Astrocyte (in vitro differentiated cells and primary cell): ENCODE results near the gene TBC1D14. TPM values are rescaled to one million over a fixed set of nuclear protein-coding genes. Genes with fewer than 3 reads are reported as not detected.

ENCODE experiments used
- DNase-seq: peaks from one replicate; pipeline ENCODE4 v3.0.0-alpha.2; 2010; ENCODE audit warnings: low read depth
- FAIRE-seq: peaks from 2 replicates; lab custom pipeline; 2011; peaks lifted over from hg19 to GRCh38; lab: Jason Lieb, UNC
- H2AFZ ChIP-seq: 2 replicates; pipeline ENCODE4 v1.6.0; 2012; ENCODE audit warnings: low read depth, low read length, inconsistent platforms
- H3K27ac ChIP-seq: 2 replicates; pipeline ENCODE4 v1.5.1; 2011; ENCODE audit warnings: low read depth, low read length, inconsistent platforms
- H3K27me3 ChIP-seq: 2 replicates; pipeline ENCODE4 v1.6.0; 2011; ENCODE audit warnings: low read length, inconsistent platforms; ENCODE audit not compliant: insufficient read depth
- H3K36me3 ChIP-seq: 2 replicates; pipeline ENCODE4 v1.5.1; 2011; ENCODE audit warnings: low read length, inconsistent platforms; ENCODE audit not compliant: insufficient read depth
- H3K4me1 ChIP-seq: 2 replicates; pipeline ENCODE4 v1.5.1; 2011; ENCODE audit warnings: low read length, inconsistent platforms; ENCODE audit not compliant: insufficient read depth
- H3K4me2 ChIP-seq: 2 replicates; pipeline ENCODE4 v1.6.0; 2012; ENCODE audit warnings: low read length, inconsistent platforms
- H3K4me3 ChIP-seq: 2 replicates; pipeline ENCODE4 v1.5.1; 2011; ENCODE audit warnings: low read depth, mild to moderate bottlenecking, low read length, inconsistent platforms; ENCODE audit not compliant: insufficient read depth
- H3K79me2 ChIP-seq: 2 replicates; pipeline ENCODE4 v1.6.0; 2012; ENCODE audit warnings: mild to moderate bottlenecking, low read length, inconsistent platforms; ENCODE audit not compliant: insufficient read depth
- H3K9ac ChIP-seq: 2 replicates; pipeline ENCODE4 v1.6.0; 2012; ENCODE audit warnings: mild to moderate bottlenecking, low read length, inconsistent platforms
- H3K9me3 ChIP-seq: 2 replicates; pipeline ENCODE4 v1.5.1; 2012; ENCODE audit warnings: low read depth, mild to moderate bottlenecking, low read length, inconsistent platforms; ENCODE audit not compliant: insufficient read depth
- H4K20me1 ChIP-seq: 2 replicates; pipeline ENCODE4 v1.6.0; 2012; ENCODE audit warnings: low read length, inconsistent platforms; ENCODE audit not compliant: insufficient read depth
- H3K27ac Mint-ChIP-seq: one replicate; pipeline ENCODE4 v1.8.0; 2021; ENCODE audit warnings: mild to moderate bottlenecking, mixed read lengths; ENCODE audit not compliant: unreplicated experiment
- H3K27me3 Mint-ChIP-seq: one replicate; pipeline ENCODE4 v1.8.0; 2021; ENCODE audit warnings: low read depth, mixed read lengths; ENCODE audit not compliant: unreplicated experiment
- H3K36me3 Mint-ChIP-seq: one replicate; pipeline ENCODE4 v1.8.0; 2021; ENCODE audit warnings: low read depth, mixed read lengths; ENCODE audit not compliant: unreplicated experiment
- H3K4me1 Mint-ChIP-seq: one replicate; pipeline ENCODE4 v1.8.0; 2021; ENCODE audit warnings: low read depth, mixed read lengths; ENCODE audit not compliant: unreplicated experiment
- H3K4me3 Mint-ChIP-seq: one replicate; pipeline ENCODE4 v1.8.0; 2021; ENCODE audit warnings: mild to moderate bottlenecking, moderate library complexity, mixed read lengths; ENCODE audit not compliant: unreplicated experiment
- H3K9me3 Mint-ChIP-seq: one replicate; pipeline ENCODE4 v1.8.0; 2021; ENCODE audit warnings: mild to moderate bottlenecking, mixed read lengths; ENCODE audit not compliant: unreplicated experiment
- EZH2 ChIP-seq: IDR thresholded peaks from 2 replicates; pipeline ENCODE4 v1.6.1; 2012; ENCODE audit warnings: mild to moderate bottlenecking, low read length, inconsistent platforms; ENCODE audit not compliant: insufficient read depth
- total RNA-seq: library from RNA; stranded (reverse); gene quantifications from 2 replicates; pipeline ENCODE4 v1.2.1, GENCODE V29; 2021
- TF ChIP-seq, protein P1 (sequence below): IDR thresholded peaks from 2 replicates; pipeline ENCODE4 v1.5.1; 2011; ENCODE audit warnings: low read depth, mild to moderate bottlenecking, inconsistent platforms, low read length, moderate library complexity; ENCODE audit not compliant: insufficient read depth

Gene TBC1D14
- total RNA-seq, 1 donor from 2014 or later = 30.4 TPM

DNA sequence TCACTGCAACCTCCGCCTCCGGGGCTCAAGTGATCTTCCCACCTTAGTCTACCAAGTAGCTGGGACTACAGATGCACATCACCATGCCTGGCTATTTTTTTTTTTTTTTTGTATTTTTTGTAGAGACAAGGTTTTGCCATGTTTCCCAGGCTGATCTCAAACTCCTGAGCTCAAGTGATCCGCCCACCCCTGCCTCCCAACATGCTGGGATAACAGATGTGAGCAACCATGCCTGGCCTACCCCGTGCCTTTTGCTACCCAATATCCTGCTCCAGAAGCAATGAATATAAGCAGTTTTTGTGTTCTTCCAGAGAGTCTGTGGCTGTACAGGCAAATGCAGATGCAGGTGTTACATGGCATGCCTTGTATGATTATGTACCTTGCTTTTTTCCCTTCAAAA is 50.5 kb downstream of the TBC1D14 start:
- TF ChIP-seq EZH2 = no peak
- TF ChIP-seq, protein P1, sequence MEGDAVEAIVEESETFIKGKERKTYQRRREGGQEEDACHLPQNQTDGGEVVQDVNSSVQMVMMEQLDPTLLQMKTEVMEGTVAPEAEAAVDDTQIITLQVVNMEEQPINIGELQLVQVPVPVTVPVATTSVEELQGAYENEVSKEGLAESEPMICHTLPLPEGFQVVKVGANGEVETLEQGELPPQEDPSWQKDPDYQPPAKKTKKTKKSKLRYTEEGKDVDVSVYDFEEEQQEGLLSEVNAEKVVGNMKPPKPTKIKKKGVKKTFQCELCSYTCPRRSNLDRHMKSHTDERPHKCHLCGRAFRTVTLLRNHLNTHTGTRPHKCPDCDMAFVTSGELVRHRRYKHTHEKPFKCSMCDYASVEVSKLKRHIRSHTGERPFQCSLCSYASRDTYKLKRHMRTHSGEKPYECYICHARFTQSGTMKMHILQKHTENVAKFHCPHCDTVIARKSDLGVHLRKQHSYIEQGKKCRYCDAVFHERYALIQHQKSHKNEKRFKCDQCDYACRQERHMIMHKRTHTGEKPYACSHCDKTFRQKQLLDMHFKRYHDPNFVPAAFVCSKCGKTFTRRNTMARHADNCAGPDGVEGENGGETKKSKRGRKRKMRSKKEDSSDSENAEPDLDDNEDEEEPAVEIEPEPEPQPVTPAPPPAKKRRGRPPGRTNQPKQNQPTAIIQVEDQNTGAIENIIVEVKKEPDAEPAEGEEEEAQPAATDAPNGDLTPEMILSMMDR = no peak
- Mint-ChIP-seq H3K27me3 (peaks cover 4% of the 10 kb centered on the region), H3K4me3 (no peak overlapping the region), H3K36me3 (no peaks in the 10 kb centered on the region), H3K4me1 (peaks cover 13% of the 10 kb centered on the region), H3K9me3 (no peaks in the 10 kb centered on the region), H3K27ac (no peak overlapping the region)
- peaks cover 14% of the 10 kb centered on the region for H4K20me1 ChIP-seq
- FAIRE-seq (no peak), DNase-seq (no peak)
- H3K4me1 ChIP-seq = no peaks in the 10 kb centered on the region
- H3K27me3 ChIP-seq = no peaks in the 10 kb centered on the region
- peaks cover under 1% of the 10 kb centered on the region for H3K79me2 ChIP-seq
- no peak overlapping the region for H3K4me3 ChIP-seq
- H3K9ac ChIP-seq = no peak overlapping the region
- H2AFZ ChIP-seq = no peak overlapping the region
- H3K4me2 ChIP-seq = no peak overlapping the region
- no peaks in the 10 kb centered on the region for H3K9me3 ChIP-seq
- H3K27ac ChIP-seq = no peak overlapping the region
- no peaks in the 10 kb centered on the region for H3K36me3 ChIP-seq

DNA sequence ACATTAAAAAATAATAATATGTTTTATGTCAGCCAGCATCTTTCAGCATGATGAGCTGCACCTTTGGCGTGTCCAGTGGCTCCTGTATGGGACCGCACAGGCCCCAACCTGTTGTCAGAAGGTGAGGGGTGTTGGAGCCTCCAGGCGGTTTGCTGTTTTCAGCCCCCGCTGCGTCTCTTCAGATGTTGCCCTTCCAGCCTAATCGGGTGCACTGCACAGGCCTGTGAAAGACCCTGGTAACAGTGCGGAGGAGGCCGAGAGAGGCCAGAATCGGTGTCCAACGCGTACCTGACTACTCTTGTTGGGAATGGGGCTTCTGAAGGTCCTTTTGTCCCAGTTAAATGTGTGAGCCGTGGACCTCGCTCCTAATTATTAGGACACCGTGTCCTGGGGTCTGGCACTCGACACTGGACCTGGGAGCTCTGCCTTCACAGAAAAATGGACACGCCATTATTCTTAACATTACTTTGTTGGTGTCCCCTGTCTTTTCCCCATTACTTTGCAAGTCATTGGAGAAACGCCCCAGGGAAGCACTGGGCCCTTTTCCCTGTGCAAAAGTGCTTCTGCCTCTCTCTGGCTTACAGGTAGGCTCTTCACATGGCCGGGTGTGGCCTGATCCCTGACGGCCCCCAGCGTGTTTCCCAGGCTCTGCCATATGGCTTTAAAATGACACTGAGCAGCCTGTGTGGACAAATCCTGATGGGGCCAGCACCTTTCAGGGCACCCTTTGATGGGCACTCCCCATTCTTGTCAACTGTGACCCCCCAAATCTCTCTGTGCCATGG is 51.2 kb downstream of the TBC1D14 start:
- no peaks in the 10 kb centered on the region for H3K27me3 ChIP-seq
- H3K9me3 ChIP-seq = no peaks in the 10 kb centered on the region
- H3K4me3 ChIP-seq = no peak overlapping the region
- H3K9ac ChIP-seq = no peak overlapping the region
- peaks cover 17% of the 10 kb centered on the region for H4K20me1 ChIP-seq
- FAIRE-seq (no peak), DNase-seq (no peak)
- Mint-ChIP-seq H3K9me3 (no peaks in the 10 kb centered on the region), H3K27me3 (peaks cover 4% of the 10 kb centered on the region), H3K36me3 (no peaks in the 10 kb centered on the region), H3K27ac (no peak overlapping the region), H3K4me1 (peaks cover 11% of the 10 kb centered on the region), H3K4me3 (no peak overlapping the region)
- H3K36me3 ChIP-seq = no peaks in the 10 kb centered on the region
- no peaks in the 10 kb centered on the region for H3K4me1 ChIP-seq
- H3K79me2 ChIP-seq = peaks cover 3% of the 10 kb centered on the region
- H3K4me2 ChIP-seq = no peak overlapping the region
- no peak overlapping the region for H2AFZ ChIP-seq
- TF ChIP-seq, protein P1 = no peak
- TF ChIP-seq EZH2 = no peak
- H3K27ac ChIP-seq = no peak overlapping the region
